ENCODE measurements around the gene PREB.

DNA sequence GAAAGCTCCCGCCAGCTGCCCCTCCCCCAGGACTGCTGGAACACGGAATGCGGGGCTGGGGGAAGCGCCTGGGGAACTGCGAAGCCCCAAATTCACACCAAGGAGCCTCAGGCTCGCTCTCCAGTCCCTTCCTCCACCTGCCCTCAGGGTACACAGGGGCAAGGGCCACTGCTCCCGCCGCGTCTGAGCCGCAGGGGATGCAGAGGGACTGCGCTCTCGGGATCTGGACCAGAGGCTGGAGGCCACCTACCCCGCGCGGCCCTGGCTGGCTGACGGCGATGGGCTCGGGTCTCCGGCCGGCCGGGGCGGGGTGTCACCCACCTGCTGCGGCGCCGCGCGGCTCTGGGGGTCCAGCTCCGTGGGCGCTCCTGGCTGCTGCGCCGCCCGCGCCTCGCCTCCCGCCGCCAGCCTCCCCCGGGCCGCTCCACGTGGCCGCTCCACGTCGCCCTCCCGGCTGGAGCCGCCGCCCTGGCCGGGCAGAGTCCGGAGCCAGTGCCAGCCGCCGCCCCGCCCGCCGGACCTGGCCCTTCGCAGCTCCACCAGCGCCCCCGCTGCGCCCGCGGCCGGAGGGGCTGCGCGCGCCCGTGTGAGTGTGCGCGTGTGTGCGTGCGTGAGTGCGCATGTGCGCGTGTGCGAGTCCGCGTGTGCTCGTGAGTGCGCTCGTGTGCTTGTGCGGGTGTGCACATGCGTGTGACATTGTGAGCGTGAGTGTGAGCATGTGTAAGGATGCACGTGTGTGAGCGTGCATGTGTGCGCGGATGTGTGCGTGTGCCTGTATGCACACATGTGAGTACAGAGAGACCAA lies 15.7 kb downstream of the PREB start, which contains the start of gene CGREF1:
- TF ChIP-seq, protein P1, sequence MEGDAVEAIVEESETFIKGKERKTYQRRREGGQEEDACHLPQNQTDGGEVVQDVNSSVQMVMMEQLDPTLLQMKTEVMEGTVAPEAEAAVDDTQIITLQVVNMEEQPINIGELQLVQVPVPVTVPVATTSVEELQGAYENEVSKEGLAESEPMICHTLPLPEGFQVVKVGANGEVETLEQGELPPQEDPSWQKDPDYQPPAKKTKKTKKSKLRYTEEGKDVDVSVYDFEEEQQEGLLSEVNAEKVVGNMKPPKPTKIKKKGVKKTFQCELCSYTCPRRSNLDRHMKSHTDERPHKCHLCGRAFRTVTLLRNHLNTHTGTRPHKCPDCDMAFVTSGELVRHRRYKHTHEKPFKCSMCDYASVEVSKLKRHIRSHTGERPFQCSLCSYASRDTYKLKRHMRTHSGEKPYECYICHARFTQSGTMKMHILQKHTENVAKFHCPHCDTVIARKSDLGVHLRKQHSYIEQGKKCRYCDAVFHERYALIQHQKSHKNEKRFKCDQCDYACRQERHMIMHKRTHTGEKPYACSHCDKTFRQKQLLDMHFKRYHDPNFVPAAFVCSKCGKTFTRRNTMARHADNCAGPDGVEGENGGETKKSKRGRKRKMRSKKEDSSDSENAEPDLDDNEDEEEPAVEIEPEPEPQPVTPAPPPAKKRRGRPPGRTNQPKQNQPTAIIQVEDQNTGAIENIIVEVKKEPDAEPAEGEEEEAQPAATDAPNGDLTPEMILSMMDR (conservative IDR thresholded peaks at IDR 0.05 in 1 of 2, IDR thresholded peaks at IDR 0.05 in 1 of 2; ENCODE audit: extremely low read depth in 1 of 2, insufficient read depth in 1 of 2, low read depth in 1 of 2, low read length in 2 of 2), result no peak
- TF ChIP-seq EZH2 (IDR thresholded peaks at IDR 0.05; ENCODE audit: borderline replicate concordance, low read length), result peak; percentile 57

Measured in mammary epithelial cell (primary cell).